Suppressor macrophage treated with lipopolysaccharide for 1 hour (primary cell): ENCODE data around the gene ADPRS.

ENCODE experiments used
- DNase-seq, 3 donors: peaks; one replicate each; pipeline ENCODE4 v3.0.0-alpha.2; 2020 to 2022

Gene ADPRS

GRCh38 chr1:36088577-36089392 is at the start of gene ADPRS:
Gene ADPRS (plus strand): TSS chr1:36088892. CDS start chr1:36088905, 13 bp downstream.
- DNase-seq, result peak; percentile 93 to 95 (median 94)

GRCh38 chr1:36040238-36040637 is 48.5 kb upstream of the ADPRS start:
- no peak for DNase-seq

- peak; percentile 26 to 70 (median 49) for DNase-seq
Observed at GRCh38 chr1:36051821-36052220, 36.9 kb upstream of the ADPRS start.

- no peak for DNase-seq
Observed at GRCh38 chr1:36053978-36054377, 34.7 kb upstream of the ADPRS start.

- DNase-seq, result peak; percentile 10 to 24 (median 10)
Observed at GRCh38 chr1:36055706-36056105, 33.0 kb upstream of the ADPRS start.

GRCh38 chr1:36062315-36062714 is 26.4 kb upstream of the ADPRS start:
- DNase-seq, result no peak

GRCh38 chr1:36067871-36068270 is 20.8 kb upstream of the ADPRS start:
- DNase-seq, result no peak

- no peak for DNase-seq
Observed at GRCh38 chr1:36068866-36069265, 19.8 kb upstream of the ADPRS start.

- DNase-seq, result no peak
Observed at GRCh38 chr1:36070349-36070748, 18.3 kb upstream of the ADPRS start.

GRCh38 chr1:36076979-36077573 is 11.6 kb upstream of the ADPRS start:
- no peak for DNase-seq

- DNase-seq, result no peak
Observed at GRCh38 chr1:36080236-36080635, 8.5 kb upstream of the ADPRS start.

GRCh38 chr1:36080801-36081200 is 7.9 kb upstream of the ADPRS start:
- DNase-seq, result no peak

- DNase-seq, result no peak
Observed at GRCh38 chr1:36081926-36082485, 6.7 kb upstream of the ADPRS start.

GRCh38 chr1:36083219-36083618 is 5.5 kb upstream of the ADPRS start:
- DNase-seq, result no peak

- peak; percentile 34 to 69 (median 36) for DNase-seq
Observed at GRCh38 chr1:36083635-36084496, 4.8 kb upstream of the ADPRS start, which contains the start of gene TEKT2. Gene TEKT2 (plus strand): TSS chr1:36084094. CDS start chr1:36084922, 828 bp downstream.

GRCh38 chr1:36084497-36085115 is 4.1 kb upstream of the ADPRS start:
- DNase-seq, result no peak

GRCh38 chr1:36085126-36085525 is 3.6 kb upstream of the ADPRS start:
- no peak for DNase-seq

GRCh38 chr1:36085686-36086526 is 2.8 kb upstream of the ADPRS start:
- no peak for DNase-seq

- no peak for DNase-seq
Observed at GRCh38 chr1:36086529-36087232, 2.0 kb upstream of the ADPRS start.

GRCh38 chr1:36087233-36088123 is 1.2 kb upstream of the ADPRS start:
- DNase-seq, result no peak
